BJ (cell line): ENCODE results near the gene FBXO28. TPM values are rescaled to one million over a fixed set of nuclear protein-coding genes. Genes with fewer than 3 reads are reported as not detected.

ENCODE experiments used
- CTCF ChIA-PET: fragments of 350-600 bp; formaldehyde crosslinking; extraction: SDS; loops from one replicate; lab custom pipeline; 2021; ENCODE audit warnings: antibody characterized with exemption, inconsistent platforms; lab: Yijun Ruan, JAX
- POLR2A ChIA-PET: fragments of 300-600 bp; sonication (Branson Sonifier 250); formaldehyde crosslinking; extraction: SDS; loops from one replicate; lab custom pipeline; 2021; ENCODE audit warnings: antibody characterized with exemption; lab: Charles Lee
- DNase-seq: peaks from one replicate; pipeline ENCODE4 v3.0.0-alpha.2; 2011; ENCODE audit warnings: low read depth
- H3K27me3 ChIP-seq: 2 replicates; pipeline ENCODE4 v1.6.0; 2011; ENCODE audit warnings: low read length; ENCODE audit not compliant: control insufficient read depth, insufficient read depth
- H3K36me3 ChIP-seq: 2 replicates; pipeline ENCODE4 v1.5.1; 2011; ENCODE audit warnings: low read length; ENCODE audit not compliant: control insufficient read depth, insufficient read depth
- H3K4me3 ChIP-seq: 2 replicates; pipeline ENCODE4 v1.5.1; 2011; ENCODE audit warnings: low read depth, mild to moderate bottlenecking, control low read depth, low read length
- CTCF ChIP-seq: IDR thresholded peaks from 2 replicates; pipeline ENCODE4 v1.5.1; 2011; ENCODE audit warnings: low read depth, mild to moderate bottlenecking, control low read depth, inconsistent platforms, low read length, moderate library complexity; ENCODE audit not compliant: insufficient read depth
- polyA plus RNA-seq: library from polyadenylated mRNA; depleted of rRNA; stranded (reverse); fragments of >200 nt; gene quantifications from 2 replicates; pipeline ENCODE4 v1.2.3, GENCODE V29; 2011

FBXO28 gene
- polyA plus RNA-seq, 1 experiment, result 10.8 TPM

GRCh38 chr1:224196813-224197600 is 83.1 kb downstream of the FBXO28 start:
- DNase-seq, result no peak
- peaks cover 2% of the 10 kb centered on the region; the same call in 1 of the 2 replicates for H3K36me3 ChIP-seq
- no peaks in the 10 kb centered on the region for H3K27me3 ChIP-seq
- ChIA-PET CTCF (no interaction called here), POLR2A (no interaction called here)
- no peak overlapping the region for H3K4me3 ChIP-seq
- no peak for TF ChIP-seq CTCF

DNA sequence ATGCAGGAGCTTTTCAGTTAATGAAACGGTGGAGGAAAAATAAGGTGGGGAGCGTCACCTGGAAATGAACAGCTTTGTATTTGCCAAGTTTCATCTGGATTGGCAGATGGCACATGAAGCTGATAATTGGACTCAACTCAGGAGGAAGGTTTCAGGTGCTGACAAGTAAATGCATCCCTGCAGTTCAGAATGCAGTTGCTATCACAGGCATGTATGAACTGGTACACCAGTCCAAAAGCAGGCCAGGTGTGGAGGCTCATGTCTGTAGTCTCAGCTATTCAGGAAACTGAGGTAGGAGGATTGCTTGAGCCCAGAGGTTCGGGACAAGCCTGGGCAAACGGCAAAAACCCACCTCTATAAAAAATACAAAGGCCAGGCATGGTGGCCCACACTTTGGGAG is 84.7 kb downstream of the FBXO28 start:
- POLR2A ChIA-PET, result no interaction called here
- H3K36me3 ChIP-seq, result no peaks in the 10 kb centered on the region; the same call in 1 of the 2 replicates

DNA sequence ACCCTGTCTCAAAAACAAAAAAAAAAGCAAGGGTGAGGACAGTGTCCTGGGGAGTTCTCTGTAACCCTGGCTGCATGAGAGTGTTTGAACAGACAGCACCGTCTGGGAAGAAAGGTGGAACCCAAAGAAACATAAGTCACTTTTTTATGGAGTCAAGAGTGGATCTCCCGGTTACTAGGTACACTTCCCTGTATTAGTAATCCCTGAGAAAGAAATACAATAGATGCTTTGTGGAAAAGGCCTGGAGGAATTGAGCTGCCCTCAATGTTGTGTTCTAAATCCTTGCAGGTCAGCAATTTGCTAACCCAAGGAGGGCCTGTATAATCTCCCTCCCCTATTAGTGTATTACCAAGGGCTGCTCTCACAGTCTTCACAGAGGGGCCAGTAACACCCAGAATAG is 85.8 kb downstream of the FBXO28 start:
- CTCF ChIA-PET, result no interaction called here
- DNase-seq, result no peak
- H3K36me3 ChIP-seq, result no peaks in the 10 kb centered on the region; the same call in 1 of the 2 replicates
- no peak for TF ChIP-seq CTCF
- no peaks in the 10 kb centered on the region for H3K27me3 ChIP-seq
- POLR2A ChIA-PET, result no interaction called here
- no peak overlapping the region for H3K4me3 ChIP-seq

More for the DNA sequence above, 84.7 kb downstream of the FBXO28 start:
- no peak for TF ChIP-seq CTCF
- no peaks in the 10 kb centered on the region for H3K27me3 ChIP-seq
- CTCF ChIA-PET, result interaction anchor here (0.7 kb wide), 1 partner anchor 14 kb away, joined by 3 read pairs; no protein-coding TSS in a partner anchor
- DNase-seq, result no peak
- H3K4me3 ChIP-seq, result no peak overlapping the region

DNA sequence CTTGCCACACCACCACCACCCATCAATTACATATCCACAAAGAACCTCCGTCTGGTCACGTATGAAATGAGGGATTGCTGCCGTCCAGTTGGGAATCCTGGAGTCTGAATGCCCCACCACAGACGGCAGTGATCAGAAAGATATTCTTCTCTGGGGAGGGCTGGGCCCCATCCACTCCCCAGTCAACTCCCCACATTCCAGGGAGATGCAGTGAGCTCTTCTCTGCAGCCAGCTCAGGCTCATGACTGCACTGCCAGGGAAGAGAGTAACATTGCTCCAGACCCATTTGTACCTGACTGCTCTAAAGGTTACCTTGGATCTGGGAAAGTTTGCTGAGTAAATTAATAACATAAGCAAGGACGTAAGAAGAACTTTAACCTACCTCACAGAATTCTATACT is 87.5 kb downstream of the FBXO28 start:
- DNase-seq, result no peak
- no peaks in the 10 kb centered on the region for H3K36me3 ChIP-seq
- ChIA-PET POLR2A (no interaction called here), CTCF (no interaction called here)
- no peak for TF ChIP-seq CTCF
- H3K27me3 ChIP-seq, result no peaks in the 10 kb centered on the region
- H3K4me3 ChIP-seq, result no peak overlapping the region

DNA sequence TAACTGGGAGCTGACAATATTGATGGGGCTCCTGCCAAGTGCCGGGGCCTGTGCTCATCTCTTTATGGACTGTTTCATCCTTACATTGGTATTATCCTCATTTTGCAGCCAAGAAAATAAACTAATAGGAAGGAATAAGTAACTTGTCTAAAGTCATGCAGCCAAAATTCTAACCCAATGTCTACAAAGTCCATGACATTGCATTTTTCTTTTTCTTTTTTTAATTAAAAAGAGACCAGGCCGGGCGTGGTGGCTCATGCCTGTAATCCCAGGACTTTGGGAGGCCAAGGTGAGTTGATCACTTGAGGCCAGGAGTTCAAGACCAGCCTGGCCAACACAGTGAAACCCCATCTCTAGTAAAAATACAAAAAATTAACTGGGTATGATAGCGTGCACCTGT is 87.9 kb downstream of the FBXO28 start:
- Histone ChIP-seq H3K27me3 (no peaks in the 10 kb centered on the region), H3K4me3 (no peak overlapping the region), H3K36me3 (no peaks in the 10 kb centered on the region)
- ChIA-PET POLR2A (no interaction called here), CTCF (no interaction called here)
- no peak for DNase-seq
- no peak for TF ChIP-seq CTCF
